Activated T-cell treated with anti-CD3 and anti-CD28 coated beads for 48 hours (primary cell): ENCODE measurements around the gene ZNF530.
A peak's percentile ranks its signal among the peaks of the same experiment; 100 is the strongest.

Source experiments
- DNase-seq: peaks from one replicate; pipeline ENCODE4 v3.0.0-alpha.2; 2020; ENCODE audit warnings: low read depth

ZNF530 gene

DNA sequence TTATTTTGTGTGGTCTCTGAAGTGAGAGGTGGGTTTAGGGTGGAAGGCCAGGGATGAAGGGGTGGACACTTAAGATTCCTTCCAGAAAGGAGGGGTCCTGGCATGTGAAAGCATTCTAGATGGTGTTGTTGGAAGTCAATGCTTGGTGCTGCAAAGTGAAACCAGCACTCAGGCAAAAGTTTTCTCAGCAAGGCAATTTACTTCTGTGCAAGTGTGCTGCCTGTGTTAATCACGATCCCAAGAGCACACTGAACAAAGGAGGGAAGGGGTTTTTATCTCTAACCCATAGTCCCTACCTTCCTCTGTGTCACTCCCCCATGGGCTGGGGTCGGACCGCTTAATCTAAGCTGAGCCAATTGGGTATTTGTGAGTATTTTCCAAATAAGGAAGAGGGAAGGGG lies 15.7 kb downstream of the ZNF530 start:
- no peak for DNase-seq

DNA sequence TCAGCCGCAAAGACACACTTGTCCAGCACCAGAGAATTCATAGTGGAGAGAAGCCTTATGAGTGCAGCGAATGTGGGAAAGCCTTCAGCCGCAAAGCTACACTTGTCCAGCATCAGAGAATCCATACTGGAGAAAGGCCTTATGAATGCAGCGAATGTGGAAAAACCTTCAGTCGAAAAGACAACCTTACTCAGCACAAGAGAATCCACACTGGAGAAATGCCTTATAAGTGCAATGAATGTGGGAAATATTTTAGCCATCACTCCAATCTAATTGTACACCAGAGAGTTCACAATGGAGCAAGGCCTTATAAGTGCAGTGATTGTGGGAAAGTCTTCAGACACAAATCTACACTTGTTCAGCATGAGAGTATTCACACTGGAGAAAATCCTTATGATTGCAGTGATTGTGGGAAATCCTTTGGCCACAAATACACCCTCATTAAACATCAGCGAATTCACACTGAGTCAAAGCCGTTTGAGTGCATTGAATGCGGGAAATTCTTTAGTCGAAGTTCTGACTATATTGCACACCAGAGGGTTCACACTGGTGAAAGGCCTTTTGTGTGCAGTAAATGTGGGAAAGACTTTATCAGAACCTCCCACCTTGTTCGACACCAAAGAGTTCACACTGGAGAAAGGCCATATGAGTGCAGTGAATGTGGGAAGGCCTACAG lies 21.1 kb downstream of the ZNF530 start:
- no peak for DNase-seq

DNA sequence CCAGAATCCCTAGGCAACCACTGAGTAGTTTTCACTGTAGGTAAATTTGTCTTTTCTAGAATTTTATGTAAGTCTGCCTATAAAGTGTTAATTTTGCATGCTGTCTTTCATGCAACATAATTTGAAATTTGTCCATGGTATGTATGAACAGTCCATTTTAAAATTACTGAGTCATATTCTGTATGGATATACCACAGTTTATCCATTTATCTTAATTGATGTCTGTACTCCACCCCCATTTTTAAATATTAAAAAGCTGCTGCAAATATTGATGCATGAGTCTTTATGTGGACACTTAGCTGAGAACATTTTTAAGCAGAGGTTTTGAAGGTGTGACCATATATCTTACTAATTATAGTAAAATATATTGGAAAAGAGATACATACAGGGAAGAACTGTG lies 23.4 kb downstream of the ZNF530 start:
- no peak for DNase-seq

DNA sequence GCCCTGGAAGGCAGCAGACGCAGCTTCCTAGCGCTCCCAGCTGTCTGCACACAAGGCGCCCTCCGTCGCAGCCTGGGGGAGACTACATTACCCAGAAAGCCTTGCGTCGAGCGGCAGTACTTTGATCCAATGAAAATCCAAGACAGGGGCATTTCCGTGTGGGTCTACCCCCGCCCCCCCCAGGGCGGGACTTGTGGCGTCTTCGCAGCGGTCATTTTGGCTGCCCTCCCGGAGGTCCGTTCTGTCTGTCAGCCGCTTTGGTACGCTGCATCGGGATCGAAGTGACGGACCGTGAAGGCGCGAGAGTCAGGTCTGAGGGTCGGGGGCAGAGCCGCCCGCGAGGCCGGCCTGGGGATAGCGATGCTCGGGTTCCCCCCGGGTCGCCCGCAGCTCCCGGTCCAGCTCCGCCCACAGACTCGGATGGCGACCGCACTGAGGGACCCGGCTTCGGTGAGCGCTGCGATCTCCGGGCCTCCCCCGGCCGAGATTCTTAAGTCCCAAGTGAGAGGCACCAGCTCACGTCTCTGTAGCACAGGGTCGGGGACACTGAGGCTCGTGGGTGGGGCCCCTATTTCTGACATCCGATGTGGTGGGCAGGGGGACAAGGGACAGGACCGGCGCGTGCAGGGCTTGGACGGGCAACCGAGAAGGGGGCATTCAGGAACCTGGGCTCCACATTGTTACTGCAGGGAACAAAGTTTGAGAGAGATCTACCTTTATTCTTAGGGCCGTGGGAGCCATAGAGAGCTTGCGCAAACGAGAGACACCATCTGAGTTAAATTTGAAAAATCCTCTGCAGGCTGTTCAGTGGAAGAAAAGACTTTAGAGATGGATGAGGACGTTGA lies 33.5 kb downstream of the ZNF530 start, which contains the start of gene ZNF211:
Gene ZNF211 (plus strand): TSS at position 182 of the 845 bp plus-strand sequence. CDS start 179 bp downstream, at position 361.
- DNase-seq: peak; percentile 80

DNA sequence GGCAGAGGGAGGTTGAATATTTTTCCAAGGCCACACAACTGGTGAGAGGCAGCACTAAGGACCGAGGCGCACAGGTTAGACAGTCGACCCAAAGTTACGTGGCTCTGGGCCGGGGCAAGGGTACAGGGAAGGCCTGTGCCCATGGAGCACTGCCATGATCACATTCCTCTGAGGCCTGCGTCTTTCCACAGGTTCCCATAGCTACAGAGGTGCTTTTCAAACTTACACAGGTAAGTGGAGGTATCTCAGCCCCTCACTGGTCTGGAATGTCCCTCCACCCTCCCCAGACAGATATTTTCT lies 34.1 kb downstream of the ZNF530 start:
- DNase-seq: no peak

DNA sequence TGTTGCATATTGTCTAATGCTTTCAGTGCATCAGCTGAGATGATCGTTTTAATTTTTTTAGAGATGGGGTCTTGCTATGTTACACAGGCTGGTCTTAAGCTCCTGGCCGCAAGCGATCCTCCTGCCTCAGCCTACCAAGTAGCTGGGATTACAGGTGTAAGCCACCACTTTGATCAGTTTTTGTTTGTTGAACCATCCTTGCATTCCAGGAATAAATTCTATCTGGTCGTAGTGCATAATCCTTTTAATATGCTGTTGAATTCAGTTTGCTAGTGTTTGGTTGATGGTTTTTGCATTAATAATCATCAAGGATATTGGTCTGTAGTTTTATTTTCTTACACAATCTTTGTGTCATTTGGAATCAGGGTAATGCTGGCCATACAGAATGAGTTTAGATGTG lies 37.7 kb downstream of the ZNF530 start:
- no peak for DNase-seq

DNA sequence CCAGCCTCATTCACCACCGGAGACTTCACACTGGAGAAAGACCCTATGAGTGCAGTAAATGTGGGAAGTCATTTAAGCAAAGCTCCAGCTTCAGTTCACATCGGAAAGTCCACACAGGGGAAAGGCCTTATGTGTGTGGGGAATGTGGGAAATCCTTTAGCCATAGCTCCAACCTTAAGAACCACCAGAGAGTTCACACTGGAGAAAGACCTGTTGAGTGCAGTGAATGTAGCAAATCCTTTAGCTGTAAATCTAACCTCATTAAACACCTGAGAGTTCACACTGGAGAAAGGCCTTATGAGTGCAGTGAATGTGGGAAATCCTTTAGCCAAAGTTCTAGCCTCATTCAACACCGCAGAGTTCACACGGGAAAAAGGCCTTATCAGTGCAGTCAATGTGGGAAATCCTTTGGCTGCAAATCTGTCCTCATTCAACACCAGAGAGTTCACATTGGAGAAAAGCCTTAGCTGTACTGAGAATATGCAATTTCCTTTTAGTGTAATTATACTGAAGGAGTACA lies 42.1 kb downstream of the ZNF530 start:
- no peak for DNase-seq

DNA sequence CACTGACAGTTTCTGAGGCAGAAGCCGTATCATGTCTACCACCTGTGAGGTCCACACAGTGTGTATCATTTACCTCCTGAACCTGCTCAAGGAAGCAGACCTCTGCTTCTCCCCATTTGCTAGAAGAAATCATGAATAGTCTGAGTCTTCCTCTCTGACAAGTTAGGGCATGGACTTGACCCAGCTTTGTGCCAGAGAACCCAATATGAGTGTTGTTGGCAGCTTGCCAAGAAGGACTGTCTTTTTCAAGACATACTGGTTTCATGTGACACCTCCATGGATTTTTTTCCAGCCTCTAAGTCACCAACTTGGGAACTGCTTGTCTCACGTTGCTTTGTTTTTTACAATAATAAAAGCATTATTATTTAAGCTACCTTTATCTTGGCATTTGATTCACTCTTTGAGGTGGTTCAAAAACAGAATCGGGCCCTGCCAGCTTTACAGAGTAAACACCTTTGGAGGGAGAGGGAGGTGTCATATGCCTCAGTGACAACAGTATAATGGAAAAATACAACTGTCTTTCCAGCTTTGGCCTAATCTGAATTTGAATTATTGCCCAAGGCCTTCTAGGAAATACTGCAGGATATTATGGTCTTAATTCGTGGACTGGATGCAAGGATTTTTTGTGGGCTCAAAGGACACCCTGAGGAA lies 42.8 kb downstream of the ZNF530 start:
- no peak for DNase-seq

DNA sequence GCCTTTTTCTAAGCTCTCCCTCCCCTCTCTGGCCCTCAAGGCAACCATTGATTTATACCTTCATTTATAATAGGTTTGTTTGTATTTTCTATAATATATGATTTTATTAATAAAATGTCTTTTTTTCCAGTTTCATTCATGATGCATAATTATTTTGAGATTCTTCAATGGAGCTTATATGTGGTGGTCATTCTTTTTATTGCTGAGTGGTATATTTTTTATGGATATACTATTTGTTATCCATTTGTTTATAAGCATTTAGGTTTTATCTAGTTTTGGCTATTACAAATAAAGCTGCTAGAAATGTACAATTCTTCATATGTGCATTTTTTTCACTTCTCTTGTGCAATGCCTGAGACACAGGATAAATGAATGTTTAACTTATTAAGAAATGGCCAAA lies 44.0 kb downstream of the ZNF530 start:
- DNase-seq: no peak

DNA sequence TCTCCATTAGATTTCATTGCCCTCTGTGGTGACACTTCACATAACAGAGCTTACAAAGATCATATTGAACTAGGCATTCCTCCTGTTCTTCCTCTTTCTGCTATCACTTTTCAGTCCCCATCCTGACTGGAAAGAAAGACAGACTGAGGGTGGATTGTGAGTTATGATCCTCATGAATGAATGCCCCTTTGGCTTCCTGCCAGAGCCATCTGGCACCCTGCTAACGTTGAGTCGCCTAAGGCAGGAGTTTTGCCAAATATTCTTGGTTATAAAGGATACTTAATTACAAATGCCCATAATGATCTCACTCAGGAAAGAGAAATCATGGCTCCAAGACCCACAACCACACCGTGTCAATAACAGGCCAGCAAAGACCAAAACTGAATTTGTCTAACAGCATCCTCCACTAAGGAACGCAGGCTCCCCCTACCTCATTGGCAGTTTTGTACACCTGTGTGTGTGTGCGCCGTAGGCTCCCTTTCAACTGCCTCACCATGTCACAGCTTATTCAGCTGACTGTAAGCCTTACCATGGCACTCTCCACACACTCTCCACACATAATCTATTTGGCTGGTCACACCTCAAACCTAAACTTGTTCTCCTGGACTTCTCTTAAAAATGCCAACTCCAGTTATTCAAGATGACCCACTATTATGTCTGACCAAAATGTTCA lies 48.8 kb downstream of the ZNF530 start:
- no peak for DNase-seq

DNA sequence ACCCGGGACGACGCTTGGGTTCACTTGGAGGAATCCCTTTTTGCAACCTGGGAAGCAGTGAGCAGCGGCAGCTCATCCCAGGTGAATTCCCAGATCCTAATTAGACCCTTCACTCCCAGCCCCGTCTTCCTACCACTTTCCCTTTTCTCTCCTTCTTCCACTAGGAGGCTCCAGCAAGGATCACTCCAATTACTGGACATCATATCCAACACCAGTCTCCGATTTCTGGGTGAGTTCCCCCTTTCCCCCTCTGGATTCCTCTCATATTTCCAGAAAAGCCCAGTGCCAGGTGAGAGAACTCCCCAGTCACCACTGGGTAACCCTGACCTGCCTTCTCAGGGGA lies 51.9 kb downstream of the ZNF530 start:
- DNase-seq: no peak

DNA sequence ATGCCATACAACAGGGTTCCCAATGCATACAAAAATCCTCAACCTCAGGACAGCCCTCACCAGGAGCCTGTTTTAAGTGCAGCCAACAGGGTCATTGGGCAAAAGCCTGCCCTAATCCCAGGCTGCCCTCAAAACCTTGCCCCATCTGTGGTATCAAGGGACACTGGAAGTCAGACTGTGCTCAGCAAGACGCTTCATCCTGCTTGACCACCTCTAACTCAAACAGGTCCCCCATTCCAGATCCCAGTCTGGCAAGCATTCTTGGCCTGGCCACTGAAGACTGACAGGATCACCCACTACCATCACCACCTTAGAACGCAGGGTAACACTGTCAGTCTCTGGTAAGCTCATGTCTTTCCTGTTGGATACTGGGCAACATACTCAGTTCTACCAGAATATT lies 54.0 kb downstream of the ZNF530 start:
- DNase-seq: no peak

DNA sequence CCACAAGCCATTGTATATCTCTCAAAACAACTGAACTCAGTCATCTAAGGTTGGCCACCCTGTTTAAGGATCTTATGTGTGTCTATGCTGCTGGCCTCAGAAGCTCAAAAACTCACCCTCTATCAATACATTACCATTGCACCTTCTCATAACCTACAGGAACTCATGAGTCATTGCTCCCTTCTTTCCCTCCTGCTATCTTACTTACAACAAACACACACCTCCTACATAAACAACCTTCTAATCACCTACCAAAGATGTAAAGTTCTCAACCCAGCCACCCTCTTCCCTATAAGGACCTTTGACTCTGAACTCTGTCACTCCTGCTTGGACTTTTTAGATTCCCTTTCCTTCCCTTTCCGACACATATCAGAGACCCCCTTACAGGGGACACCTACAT lies 55.8 kb downstream of the ZNF530 start:
- no peak for DNase-seq

DNA sequence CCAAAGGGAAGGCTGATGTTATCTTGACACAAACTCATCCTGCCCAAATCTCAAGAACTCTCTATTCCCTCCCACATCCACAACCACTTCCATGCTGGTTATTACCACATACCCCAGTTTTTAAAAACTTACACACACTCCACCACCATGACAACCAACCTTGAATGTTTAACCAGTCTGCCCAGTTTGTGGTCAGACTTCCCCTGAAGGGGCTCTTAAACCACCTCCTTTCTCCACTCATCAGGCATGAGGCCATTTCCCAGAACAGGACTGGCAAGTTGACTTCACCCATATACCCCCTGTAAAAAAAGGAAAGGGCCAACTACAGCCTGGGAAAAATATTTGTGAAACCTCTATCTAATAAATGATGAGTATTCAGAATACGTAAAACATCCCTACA lies 56.7 kb downstream of the ZNF530 start:
- DNase-seq: no peak
